NCI-H524 (cell line): Measurements from ENCODE around the gene NPAT.
"Not testable (repeated sequence)": the region's sequence is repeated elsewhere in the genome, so short reads cannot be mapped to it uniquely, and the experiment has no call there.

Experiments
- DNase-seq, 2 experiments: peaks; one replicate each; lab custom pipeline; 2025; lab: John Stamatoyannopoulos, UW

The NPAT gene

DNA sequence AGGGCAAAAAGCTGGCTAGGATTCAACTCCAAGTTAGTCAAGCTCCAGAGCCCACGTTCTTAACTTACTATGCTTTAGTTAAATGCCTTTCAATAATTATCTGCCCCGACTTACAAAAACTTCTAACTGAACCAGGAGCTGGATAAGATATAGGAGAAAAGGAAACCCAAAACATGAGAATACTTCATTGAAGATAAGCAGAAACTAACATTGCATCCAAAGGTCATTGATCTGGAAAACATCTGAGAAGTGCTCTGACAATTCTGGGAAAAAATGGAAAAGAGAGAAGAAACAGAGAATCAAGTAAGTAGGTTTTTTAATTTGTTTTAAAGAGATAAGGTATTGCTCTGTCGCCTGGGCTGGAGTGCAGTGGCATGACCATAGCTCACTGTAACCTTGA, 73.9 kb downstream of the NPAT start:
- no peak for DNase-seq

DNA sequence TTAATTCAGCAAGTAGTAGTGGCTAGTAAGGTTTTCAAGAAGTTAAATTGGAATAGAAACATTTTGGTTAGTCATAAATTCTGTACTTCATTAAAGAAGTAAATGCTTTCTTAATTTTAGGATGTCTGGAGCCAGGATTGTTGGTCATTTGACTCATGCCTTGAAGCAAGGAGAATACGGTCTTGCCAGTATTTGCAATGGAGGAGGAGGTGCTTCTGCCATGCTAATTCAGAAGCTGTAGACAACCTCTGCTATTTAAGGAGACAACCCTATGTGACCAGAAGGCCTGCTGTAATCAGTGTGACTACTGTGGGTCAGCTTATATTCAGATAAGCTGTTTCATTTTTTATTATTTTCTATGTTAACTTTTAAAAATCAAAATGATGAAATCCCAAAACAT, 75.3 kb downstream of the NPAT start:
- DNase-seq, result no peak

DNA sequence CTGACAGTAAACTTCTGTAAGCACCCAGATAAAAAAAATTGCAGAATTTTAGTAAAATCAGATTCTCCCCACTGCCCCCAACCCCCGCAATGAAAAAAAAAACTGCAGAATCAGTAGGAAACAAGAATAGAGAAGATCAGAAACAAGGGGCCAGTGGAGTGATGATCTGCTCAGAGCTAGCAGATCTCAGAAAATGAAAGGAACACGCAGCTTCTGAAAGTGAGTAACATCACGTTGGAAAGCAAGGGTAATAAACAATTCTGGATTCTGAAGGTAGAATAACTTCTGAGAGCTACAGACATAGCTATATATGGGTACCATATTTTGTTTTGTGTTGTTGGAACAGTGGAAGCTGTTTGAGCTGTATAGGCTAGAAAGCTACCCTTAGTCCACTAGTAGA, 77.8 kb downstream of the NPAT start:
- no peak for DNase-seq

DNA sequence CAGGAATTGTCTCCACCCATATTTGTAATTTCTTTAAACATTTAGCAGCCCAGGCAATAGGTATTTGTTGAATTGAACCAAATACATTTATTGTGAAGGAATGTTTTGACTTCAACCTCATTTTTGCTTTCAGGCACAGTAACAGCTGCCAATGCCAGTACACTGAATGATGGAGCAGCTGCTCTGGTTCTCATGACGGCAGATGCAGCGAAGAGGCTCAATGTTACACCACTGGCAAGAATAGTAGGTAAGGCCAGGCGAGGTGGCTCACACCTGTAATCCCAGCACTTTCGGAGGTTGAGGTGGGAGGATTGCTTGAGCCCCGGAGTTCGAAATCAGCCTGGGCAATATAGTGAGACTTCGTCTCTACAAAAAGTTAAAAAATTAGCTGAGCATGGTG, 80.1 kb downstream of the NPAT start:
- DNase-seq, result no peak

DNA sequence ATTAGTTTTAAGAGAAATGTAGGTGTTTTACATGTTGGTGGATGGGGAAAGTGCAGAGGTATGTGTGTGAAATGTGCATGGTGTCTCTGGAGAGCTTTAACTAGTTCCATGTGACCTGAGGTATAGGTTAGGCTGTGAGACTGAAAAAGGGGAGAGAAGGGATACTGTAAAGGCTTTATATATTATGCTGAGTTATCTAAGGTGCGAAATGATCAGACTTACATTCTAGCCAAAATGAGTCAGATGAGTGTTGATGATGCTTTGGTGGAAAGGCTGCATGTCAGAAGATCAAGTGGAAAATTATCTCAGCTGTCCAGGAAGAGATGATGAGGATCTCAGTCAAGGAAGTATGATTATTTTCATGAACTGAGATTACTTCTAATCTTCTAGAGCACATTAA, 85.2 kb downstream of the NPAT start:
- DNase-seq, result no peak

DNA sequence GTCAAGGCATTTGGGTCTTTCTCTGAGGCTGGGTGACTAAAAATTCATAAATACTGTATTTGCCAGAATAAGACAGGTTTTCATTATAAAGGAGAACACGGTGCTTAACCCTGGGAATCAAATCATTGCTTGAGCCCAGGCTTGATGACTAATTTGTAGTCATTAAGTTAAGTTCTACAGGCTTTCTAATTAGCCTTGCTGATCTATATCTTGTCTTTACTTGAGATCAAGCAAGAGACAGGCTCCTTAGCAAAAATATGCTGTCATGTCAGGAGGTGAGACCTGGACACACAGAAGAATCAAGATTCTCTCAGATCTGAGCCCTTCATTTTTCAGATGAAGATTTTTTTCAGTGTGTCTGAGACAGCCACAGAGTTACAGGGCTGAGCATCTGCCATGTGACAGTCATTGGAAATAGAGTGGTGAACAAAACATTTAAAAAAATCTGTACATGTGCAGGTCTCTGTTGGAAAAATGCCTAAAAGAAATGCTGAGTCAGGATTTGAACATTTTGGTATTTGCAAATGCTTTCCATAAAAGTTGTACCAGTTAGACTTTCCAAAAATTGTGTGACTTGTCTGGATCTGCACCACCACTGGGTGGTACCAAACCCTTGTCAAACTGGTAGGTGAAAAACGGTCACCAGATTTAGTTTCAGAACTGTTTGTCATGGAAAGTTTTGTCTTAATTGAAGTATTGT, 86.4 kb downstream of the NPAT start:
- no peak for DNase-seq

DNA sequence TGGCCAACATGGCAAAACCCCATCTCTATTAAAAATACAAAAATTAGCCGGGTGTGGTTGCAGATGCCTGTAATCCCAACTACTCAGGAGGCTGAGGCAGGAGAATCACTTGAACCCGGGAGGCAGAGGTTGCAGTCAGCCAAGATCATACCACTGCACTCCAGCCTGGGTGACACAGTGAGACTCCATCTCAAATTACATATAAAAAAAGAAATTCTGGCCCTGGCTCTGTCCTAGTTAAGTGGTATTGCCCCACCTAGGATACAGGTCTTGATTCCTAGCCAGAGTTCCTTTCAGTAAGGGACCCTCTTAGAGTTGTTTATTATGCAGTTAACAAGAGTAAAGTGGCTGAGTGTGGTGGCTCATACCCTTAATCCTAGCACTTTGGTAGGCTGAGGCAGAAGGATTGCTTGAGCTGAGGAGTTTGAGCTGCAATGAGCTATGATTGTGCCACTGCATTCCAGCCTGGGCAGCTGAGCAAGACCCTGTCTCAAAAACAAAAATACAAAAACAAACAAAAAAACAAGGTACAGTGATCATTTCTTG, 89.4 kb downstream of the NPAT start:
- not testable (repeated sequence) for DNase-seq

DNA sequence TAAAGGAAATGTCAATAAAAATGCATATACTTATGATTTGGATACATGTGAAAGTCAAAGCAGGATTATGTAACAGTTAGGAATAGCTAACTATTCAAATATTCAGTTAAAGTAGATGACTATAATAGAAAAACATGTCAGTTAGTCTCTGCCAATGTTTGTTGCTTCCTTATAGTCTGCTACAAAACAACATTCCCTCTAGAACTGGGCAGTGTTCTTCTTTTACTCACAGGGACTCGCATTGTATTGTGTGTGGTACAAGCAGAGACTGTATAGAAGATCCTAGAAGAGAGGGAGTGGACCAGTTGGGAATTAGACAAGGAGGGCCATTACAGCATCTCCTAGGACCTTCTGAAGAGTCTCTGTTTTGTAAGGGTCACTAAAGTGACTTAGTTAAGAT, 90.4 kb downstream of the NPAT start:
- DNase-seq, result no peak

DNA sequence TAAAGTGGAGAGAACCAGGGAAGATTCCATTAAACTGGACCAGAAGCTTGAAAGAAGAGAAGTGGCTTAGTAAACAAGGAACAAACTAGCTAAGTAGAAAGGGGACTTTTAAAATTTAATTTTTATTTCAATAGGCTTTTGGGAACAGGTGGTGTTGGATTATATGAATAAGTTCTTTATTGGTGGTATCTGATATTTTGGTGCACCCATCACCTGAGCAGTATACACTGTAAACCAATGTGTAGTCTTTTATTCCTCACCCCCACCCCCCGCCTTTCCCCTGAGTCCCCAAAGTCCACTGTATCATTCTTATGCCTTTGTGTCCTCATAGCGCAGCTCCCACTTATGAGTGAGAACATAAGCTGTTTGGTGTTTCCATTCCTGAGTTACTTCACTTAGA, 93.7 kb downstream of the NPAT start:
- DNase-seq, result no peak

DNA sequence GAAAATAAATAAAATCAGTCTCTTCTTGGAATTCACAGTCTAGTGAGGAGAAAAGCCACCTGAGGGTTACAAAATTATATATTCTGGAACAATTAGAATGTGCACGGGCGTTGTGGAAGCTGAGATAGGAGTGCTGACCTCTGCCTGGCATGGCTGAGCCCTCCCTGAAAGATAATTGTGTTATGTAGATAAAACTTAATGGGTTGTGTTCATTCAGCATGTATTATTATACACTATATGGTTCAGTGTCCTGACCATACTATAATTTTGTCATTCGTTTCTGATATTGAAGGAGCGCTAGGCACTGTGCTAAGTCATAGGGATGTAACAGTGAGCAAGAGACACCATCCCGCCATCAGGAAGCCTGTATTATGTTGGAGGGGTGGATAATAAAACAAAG, 97.3 kb downstream of the NPAT start:
- DNase-seq, result no peak

DNA sequence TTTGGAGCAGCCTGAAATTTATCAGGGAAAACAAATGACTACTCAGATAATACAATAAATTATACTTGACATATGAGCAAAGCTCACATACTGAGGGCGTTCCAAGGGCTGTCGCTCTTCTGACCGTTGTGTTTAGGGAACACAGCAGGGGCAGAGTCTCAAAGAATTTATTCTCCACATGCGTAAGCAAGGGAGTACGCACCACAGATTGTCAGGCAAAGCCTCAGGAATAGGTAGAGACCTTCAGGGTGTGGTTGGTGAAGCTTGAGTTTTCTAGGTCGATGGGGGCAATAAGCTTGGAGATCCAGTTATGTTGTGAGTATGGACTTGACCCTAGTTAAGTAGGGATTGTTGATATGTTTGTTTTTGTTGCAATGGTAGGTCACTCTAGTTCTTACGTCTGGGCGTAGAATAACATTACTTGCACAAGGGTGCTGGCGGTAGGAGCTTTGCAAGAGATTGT, 100.2 kb downstream of the NPAT start:
- peak; percentile 41 to 61 for DNase-seq

DNA sequence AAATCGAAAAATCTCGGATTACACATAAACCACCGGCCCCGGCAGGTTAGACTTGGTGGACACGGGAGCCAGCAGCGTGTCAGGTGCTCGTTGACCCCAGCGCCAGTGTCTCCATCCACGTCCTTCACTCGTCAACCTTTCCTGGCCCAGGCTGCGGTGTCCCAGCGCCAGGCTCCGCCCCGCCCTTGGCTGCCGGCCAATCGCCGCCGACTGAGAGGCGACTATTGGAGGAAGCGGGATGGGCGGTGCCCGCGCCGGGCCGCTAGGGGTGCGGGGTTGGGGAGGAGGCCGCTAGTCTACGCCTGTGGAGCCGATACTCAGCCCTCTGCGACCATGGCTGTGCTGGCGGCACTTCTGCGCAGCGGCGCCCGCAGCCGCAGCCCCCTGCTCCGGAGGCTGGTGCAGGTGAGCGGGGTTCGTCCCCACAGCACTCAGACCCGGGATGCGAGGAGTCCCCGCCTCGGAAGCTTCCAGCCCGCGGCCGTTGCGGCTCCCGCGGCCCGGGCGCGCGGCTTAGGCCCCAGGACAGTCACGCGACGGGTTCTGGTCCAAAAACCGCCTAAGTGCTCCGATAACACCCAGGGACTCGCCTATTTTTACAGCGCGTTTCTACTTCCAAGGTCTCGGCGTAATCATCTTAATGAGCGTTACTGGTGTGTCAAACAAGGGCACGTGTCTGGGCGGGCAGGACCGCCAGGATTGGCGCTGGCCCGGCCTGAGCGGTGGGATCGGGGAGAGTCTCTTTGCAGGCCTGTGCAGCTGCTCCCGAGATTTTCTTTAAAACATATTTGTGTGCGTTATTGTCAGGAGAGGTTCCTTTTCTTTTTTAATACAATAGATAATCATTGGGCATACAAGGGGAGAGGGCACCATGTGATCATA, 100.9 kb downstream of the NPAT start, which contains the start of gene ACAT1:
ACAT1 (plus strand) TSS at position 294 of the 882 bp plus-strand sequence; CDS start at position 334, 40 bp downstream.
- DNase-seq, result peak; percentile 78 to 92

DNA sequence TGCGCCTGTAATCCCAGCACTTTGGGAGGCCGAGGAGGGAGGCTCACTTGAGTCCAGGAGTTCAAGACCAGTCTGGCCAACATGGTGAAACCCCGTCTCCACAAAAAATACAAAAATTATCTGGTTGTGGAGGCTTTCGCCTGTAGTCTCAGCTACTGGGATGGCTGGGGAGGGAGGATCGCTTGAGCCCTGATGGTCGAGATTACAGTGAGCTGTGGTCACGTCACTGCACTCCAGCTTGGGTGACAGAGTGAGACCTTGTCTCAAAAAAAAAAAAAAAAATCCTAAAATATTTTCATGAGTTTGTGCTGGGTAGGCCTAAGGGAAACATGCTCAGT, 101.5 kb downstream of the NPAT start:
- not testable (repeated sequence) for DNase-seq

DNA sequence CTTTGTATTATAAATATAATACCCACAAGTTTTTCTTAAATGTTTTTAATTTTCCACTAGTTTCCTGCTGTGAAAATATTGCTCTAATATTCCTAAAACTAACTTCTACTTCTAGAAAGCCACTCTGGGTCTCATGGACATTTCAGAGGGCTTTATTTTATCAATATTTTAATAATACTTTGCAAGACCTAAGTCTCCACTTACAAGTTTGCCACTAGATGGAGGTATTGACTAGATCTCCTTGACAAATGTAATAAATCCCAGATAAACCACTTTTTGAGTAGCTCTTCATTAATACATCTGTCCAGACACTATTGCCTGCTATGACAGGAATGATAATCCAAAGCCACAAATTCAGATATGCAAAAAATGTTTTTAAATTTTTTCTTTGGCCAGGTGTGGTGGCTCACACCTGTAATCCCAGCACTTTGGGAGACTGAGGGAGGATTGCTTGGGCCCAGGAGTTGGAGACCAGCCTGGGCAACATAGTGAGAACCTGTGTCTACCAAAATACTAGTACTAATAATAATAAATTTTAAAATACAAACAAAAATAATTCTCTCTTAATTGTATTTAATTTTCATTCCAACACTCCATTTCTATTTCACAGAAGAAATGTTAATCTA, 104.6 kb downstream of the NPAT start:
- peak; percentile 3 to 76 for DNase-seq

DNA sequence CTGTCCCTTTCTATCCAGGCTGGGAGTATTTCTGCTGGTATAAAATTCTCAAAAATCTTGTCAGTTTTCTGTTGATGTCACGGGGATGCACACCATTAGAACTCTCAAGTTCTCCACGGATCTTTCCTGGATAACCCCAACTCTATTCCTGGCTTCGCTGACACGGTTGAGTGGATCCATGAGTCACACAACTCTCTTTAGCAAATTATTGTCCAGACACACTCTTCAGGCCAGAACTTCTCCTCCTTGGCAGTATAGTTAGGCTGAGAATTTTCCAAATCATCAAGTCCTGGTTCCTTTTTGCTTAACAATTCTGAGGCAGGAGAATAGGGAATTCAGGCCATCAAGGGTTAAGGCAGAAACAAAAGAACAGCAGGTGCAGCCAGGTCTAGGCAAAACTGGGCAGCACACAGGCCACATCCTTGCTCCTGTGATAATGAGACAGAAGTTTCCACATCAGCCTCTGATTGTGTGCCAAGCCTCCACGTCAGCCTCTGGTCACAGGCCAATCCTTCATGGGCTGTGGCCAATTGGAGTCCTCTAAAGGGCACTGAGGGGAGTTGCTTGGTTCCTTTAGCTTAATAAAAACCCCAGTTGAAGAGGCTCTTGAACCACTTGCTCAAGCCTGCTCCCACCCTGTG, 106.8 kb downstream of the NPAT start:
- peak; percentile 6 to 26 for DNase-seq

DNA sequence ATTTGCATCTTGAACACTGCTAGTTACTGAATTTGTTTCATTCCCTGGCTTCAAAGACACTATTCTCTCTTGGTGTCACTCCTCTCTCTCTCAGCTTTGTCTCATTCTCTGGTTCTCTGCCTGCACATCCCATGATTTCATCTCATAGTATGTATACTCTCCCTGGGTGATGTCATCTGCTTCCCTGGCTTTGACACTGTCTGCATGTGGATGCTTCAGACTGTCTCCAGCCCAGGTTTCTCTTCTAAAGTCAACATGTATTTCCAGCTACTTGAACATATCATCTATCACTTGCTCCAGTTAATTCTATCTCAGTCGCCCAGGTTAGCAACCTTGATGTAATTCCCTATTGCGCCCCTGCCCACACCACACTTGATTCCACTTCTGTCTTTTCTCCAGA, 110.4 kb downstream of the NPAT start:
- no peak for DNase-seq

DNA sequence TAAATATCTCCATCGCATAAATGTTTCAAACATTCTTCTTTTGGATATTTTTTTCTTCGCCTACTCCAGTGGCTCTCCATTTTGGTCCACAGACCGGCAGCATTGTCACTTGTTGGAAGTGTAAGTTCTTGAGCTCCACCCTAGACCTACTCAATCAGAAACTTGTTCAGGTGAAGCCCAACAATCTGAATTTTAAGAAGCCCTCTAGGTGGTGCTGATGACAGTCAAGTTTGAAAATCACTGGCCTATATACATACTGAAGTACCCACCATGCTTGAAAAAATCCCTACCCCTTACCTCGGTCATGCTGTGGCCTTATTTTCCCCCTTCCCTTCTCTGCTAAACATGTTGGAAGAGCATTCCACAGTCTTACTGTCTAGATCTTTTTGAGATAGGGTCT, 111.3 kb downstream of the NPAT start:
- DNase-seq, result no peak
